IMR-90 (cell line): Measurements from ENCODE around the gene POU2AF2. TPM values are rescaled to one million over a fixed set of nuclear protein-coding genes. Genes with fewer than 3 reads are reported as not detected.

Experiments used
- ATAC-seq: fragments of 200-7000 bp; cut with Tn5 transposase; 2 replicates; pipeline ENCODE4 v1.9.1; 2020; ENCODE audit warnings: low read depth, mild to moderate bottlenecking, moderate library complexity
- BruUV-seq: library from RNA; stranded (reverse); fragments of 400-500 nt; replicated peaks from 2 replicates; lab custom pipeline; 2021; lab: Mats Ljungman, UMichigan
- CTCF ChIA-PET: fragments of 300-600 bp; formaldehyde crosslinking; extraction: SDS; loops from one replicate; lab custom pipeline; 2021; ENCODE audit warnings: antibody characterized with exemption; lab: Yijun Ruan, JAX
- POLR2A ChIA-PET: fragments of 300-600 bp; sonication (Branson Sonifier 250); formaldehyde crosslinking; loops from one replicate; lab custom pipeline; 2022; ENCODE audit warnings: antibody characterized with exemption; ENCODE audit not compliant: unreplicated experiment; lab: Charles Lee
- DNase-seq: peaks from one replicate; pipeline ENCODE4 v3.0.0; 2013
- H2AFZ ChIP-seq: replicated peaks from 2 replicates; pipeline ENCODE3; 2013; ENCODE audit warnings: low read length, mild to moderate bottlenecking; ENCODE audit not compliant: poor library complexity
- H2AK5ac ChIP-seq: 2 replicates; pipeline ENCODE4 v1.6.1; 2013; ENCODE audit warnings: low read depth, low read length, inconsistent platforms
- H2AK9ac ChIP-seq: replicated peaks from 2 replicates; pipeline ENCODE3; 2013; ENCODE audit warnings: mild to moderate bottlenecking, low read depth, low read length, moderate library complexity; ENCODE audit not compliant: poor library complexity
- H2BK120ac ChIP-seq: 2 replicates; pipeline ENCODE4 v1.6.1; 2013; ENCODE audit warnings: low read depth, low read length, inconsistent platforms
- H2BK15ac ChIP-seq: 3 replicates; pipeline ENCODE4 v1.6.1; 2013; ENCODE audit warnings: low read depth, low read length, inconsistent platforms
- H2BK20ac ChIP-seq: 2 replicates; pipeline ENCODE4 v1.6.1; 2013; ENCODE audit warnings: low read depth, mild to moderate bottlenecking, inconsistent platforms, low read length, moderate library complexity
- H2BK5ac ChIP-seq: 2 replicates; pipeline ENCODE4 v1.6.1; 2013; ENCODE audit warnings: mild to moderate bottlenecking, low read depth, low read length, inconsistent platforms; ENCODE audit not compliant: poor library complexity, severe bottlenecking
- H3K14ac ChIP-seq: replicated peaks from 2 replicates; pipeline ENCODE4 v1.6.1; 2013; ENCODE audit warnings: low read depth, low read length, inconsistent platforms
- H3K18ac ChIP-seq: 2 replicates; pipeline ENCODE4 v1.6.1; 2013; ENCODE audit warnings: low read depth, low read length, control low read depth
- H3K23ac ChIP-seq: 2 replicates; pipeline ENCODE4 v1.6.1; 2013; ENCODE audit warnings: low read depth, low read length, inconsistent platforms
- H3K27ac ChIP-seq: 2 replicates; pipeline ENCODE4 v1.5.1; 2013; ENCODE audit warnings: mild to moderate bottlenecking, control low read depth, low read length; ENCODE audit not compliant: insufficient read depth
- H3K27me3 ChIP-seq: 2 replicates; pipeline ENCODE4 v1.6.1; 2013; ENCODE audit warnings: low read length; ENCODE audit not compliant: control insufficient read depth, insufficient read depth
- H3K36me3 ChIP-seq: 2 replicates; pipeline ENCODE4 v1.6.1; 2013; ENCODE audit warnings: low read length, mixed read lengths; ENCODE audit not compliant: control insufficient read depth, insufficient read depth
- H3K4ac ChIP-seq: 2 replicates; pipeline ENCODE4 v1.6.1; 2013; ENCODE audit warnings: low read depth, low read length, inconsistent platforms
- H3K4me1 ChIP-seq: 2 replicates; pipeline ENCODE4 v1.6.1; 2013; ENCODE audit warnings: low read length, mixed read lengths; ENCODE audit not compliant: control insufficient read depth, insufficient read depth
- H3K4me2 ChIP-seq: 2 replicates; pipeline ENCODE4 v1.6.1; 2013; ENCODE audit warnings: low read depth, mild to moderate bottlenecking, control low read depth, low read length, moderate library complexity
- H3K4me3 ChIP-seq: 2 replicates; pipeline ENCODE4 v1.5.1; 2013; ENCODE audit warnings: low read depth, mild to moderate bottlenecking, control low read depth, low read length, moderate library complexity; ENCODE audit not compliant: insufficient read depth
- H3K56ac ChIP-seq: 2 replicates; pipeline ENCODE4 v1.6.1; 2013; ENCODE audit warnings: low read length, inconsistent platforms; ENCODE audit not compliant: insufficient read depth; ENCODE audit errors: extremely low read depth
- H3K79me1 ChIP-seq, 2 experiments: 2 replicates each; pipeline ENCODE4 v1.6.1; 2013; ENCODE audit warnings: low read length in 2 of 2, inconsistent platforms in 1 of 2, low read depth in 1 of 2
- H3K9ac ChIP-seq: 2 replicates; pipeline ENCODE4 v1.6.1; 2013; ENCODE audit warnings: low read depth, low read length, control low read depth
- H3K9me1 ChIP-seq: 2 replicates; pipeline ENCODE4 v1.6.1; 2013; ENCODE audit warnings: low read length, inconsistent platforms; ENCODE audit not compliant: insufficient read depth
- H3K9me3 ChIP-seq: 2 replicates; pipeline ENCODE4 v1.6.1; 2013; ENCODE audit warnings: low read length; ENCODE audit not compliant: control insufficient read depth, insufficient read depth
- H4K20me1 ChIP-seq: 2 replicates; pipeline ENCODE4 v1.6.1; 2013; ENCODE audit warnings: low read length, inconsistent platforms; ENCODE audit not compliant: insufficient read depth
- H4K5ac ChIP-seq: 2 replicates; pipeline ENCODE4 v1.6.1; 2013; ENCODE audit warnings: mild to moderate bottlenecking, low read depth, low read length, control low read depth
- H4K8ac ChIP-seq, 2 experiments: 2 replicates each; pipeline ENCODE4 v1.6.1; 2013; ENCODE audit warnings: low read depth in 2 of 2, low read length in 2 of 2, control low read depth in 1 of 2, inconsistent platforms in 1 of 2
- H4K91ac ChIP-seq: 2 replicates; pipeline ENCODE4 v1.6.1; 2013; ENCODE audit warnings: low read depth, low read length, inconsistent platforms; ENCODE audit not compliant: insufficient read depth
- CHD1 ChIP-seq: IDR thresholded peaks from 2 replicates; pipeline ENCODE4 v1.6.1; 2012; ENCODE audit warnings: low read depth, low read length, improper control_type of control experiment
- ELK1 ChIP-seq: fragments of 150-350 bp; IDR thresholded peaks from 2 replicates; pipeline ENCODE4 v1.6.1; 2016; ENCODE audit warnings: low read depth, mild to moderate bottlenecking, low read length, moderate library complexity, borderline replicate concordance
- FOS ChIP-seq: fragments of 150-350 bp; IDR thresholded peaks from 2 replicates; pipeline ENCODE4 v1.6.1; 2016; ENCODE audit warnings: low read depth, low read length
- MAFK ChIP-seq: IDR thresholded peaks from 2 replicates; pipeline ENCODE4 v1.6.1; 2012; ENCODE audit warnings: low read depth, low read length, improper control_type of control experiment
- MAZ ChIP-seq: IDR thresholded peaks from 2 replicates; pipeline ENCODE4 v1.6.1; 2012; ENCODE audit warnings: low read depth, mild to moderate bottlenecking, low read length, improper control_type of control experiment, moderate library complexity, borderline replicate concordance
- MXI1 ChIP-seq: IDR thresholded peaks from 2 replicates; pipeline ENCODE4 v1.6.1; 2012; ENCODE audit warnings: low read depth, mild to moderate bottlenecking, low read length, moderate library complexity, borderline replicate concordance
- WGBS, 2 experiments: methylation state at CpG; one replicate each; pipeline versions ENCODE4 v1.1.5 to v1.1.7; 2013; ENCODE audit warnings: missing lambda C conversion rate in 2 of 2; ENCODE audit not compliant: insufficient read length in 1 of 2; ENCODE audit errors: extremely low coverage in 2 of 2; 5-methylcytosine and 5-hydroxymethylcytosine counted together
- dilution Hi-C: fragments of 300-500 bp; cut with HindIII; formaldehyde crosslinking; loops from one replicate; pipeline ENCODE4 v1.14.3; 2018; ENCODE audit warnings: low sequenced_read_pairs; ENCODE audit not compliant: unreplicated experiment
- in situ Hi-C: fragments of 300-500 bp; cut with MboI; formaldehyde crosslinking; loops from 3 replicates; pipeline ENCODE4 v1.14.3; 2019; ENCODE audit warnings: low sequenced_read_pairs, inconsistent platforms, mixed read lengths
- intact Hi-C: fragments of 100-400 bp; cut with micrococcal nuclease; formaldehyde crosslinking; loops from 2 replicates; pipeline ENCODE4 v1.10.0; 2022
- polyA plus RNA-seq, 3 experiments: library from polyadenylated mRNA; depleted of rRNA; stranded (reverse); fragments of >200 nt; gene quantifications; 2 replicates each; pipeline ENCODE4 v1.2.3, GENCODE V29; 2012; ENCODE audit warnings: low replicate concordance in 1 of 3
- total RNA-seq: library from RNA; depleted of rRNA; stranded (reverse); fragments of >200 nt; gene quantifications from 2 replicates; pipeline ENCODE4 v1.2.3, GENCODE V29; 2012

Gene POU2AF2
- total and polyA plus RNA-seq, 2 of the 4 experiments (the other 2 are of a cell fraction): not detected

- H3K9ac ChIP-seq: no peak overlapping the region
- H3K4me3 ChIP-seq: no peak overlapping the region
- H2AK9ac ChIP-seq: no peak overlapping the region
- no peaks in the 10 kb centered on the region for H3K9me1 ChIP-seq
- H3K36me3 ChIP-seq: no peaks in the 10 kb centered on the region
- TF ChIP-seq MAFK (no peak), ELK1 (no peak), CHD1 (no peak), MXI1 (no peak), FOS (no peak), MAZ (no peak)
- BruUV-seq: no TSS peak
- no peak overlapping the region for H2AFZ ChIP-seq
- no peak overlapping the region for H2AK5ac ChIP-seq
- in situ Hi-C loops: no loop called here
- no peak overlapping the region for H2BK20ac ChIP-seq
- H2BK120ac ChIP-seq: no peak overlapping the region
- no peak overlapping the region for H3K23ac ChIP-seq
- H4K20me1 ChIP-seq: no peaks in the 10 kb centered on the region
- no peak overlapping the region for H2BK15ac ChIP-seq
- H3K18ac ChIP-seq: no peak overlapping the region
- no peaks in the 10 kb centered on the region; the same call in 1 of the 2 replicates for H3K9me3 ChIP-seq
- no CpG with 5 or more reads among the region's 3 CpGs for WGBS, 2 experiments
- no peak overlapping the region for H2BK5ac ChIP-seq
- ATAC-seq (no peak), DNase-seq (no peak)
- H3K27me3 ChIP-seq: peaks cover 71% of the 10 kb centered on the region
- no peak overlapping the region for H3K27ac ChIP-seq
- no peak overlapping the region for H4K91ac ChIP-seq
- no peak overlapping the region for H3K4ac ChIP-seq
- no peak overlapping the region for H4K5ac ChIP-seq
- no peak overlapping the region for H3K56ac ChIP-seq
- intact Hi-C loops: loop anchor here (5.0 kb wide), 1 partner anchor 80 kb away; no protein-coding TSS in a partner anchor
- H3K4me1 ChIP-seq: no peaks in the 10 kb centered on the region; the same call in 1 of the 2 replicates
- H3K4me2 ChIP-seq: no peak overlapping the region
- dilution Hi-C loops: no loop called here
- POLR2A ChIA-PET: no interaction called here
- no peak overlapping the region for H3K14ac ChIP-seq
- CTCF ChIA-PET: no interaction called here
- no peaks in the 10 kb centered on the region for H3K79me1 ChIP-seq
- no peak overlapping the region for H4K8ac ChIP-seq
Observed at GRCh38 chr11:111302298-111302697, 56.8 kb downstream of the POU2AF2 start.
